Measurements from ENCODE around the gene PRR14L. TPM values are rescaled to one million over a fixed set of nuclear protein-coding genes. Genes with fewer than 3 reads are reported as not detected.
A peak's percentile ranks its signal among the peaks of the same experiment; 100 is the strongest.
"Not testable (repeated sequence)": the region's sequence is repeated elsewhere in the genome, so short reads cannot be mapped to it uniquely, and the experiment has no call there.

The PRR14L gene
- total RNA-seq, 2 donors from 2014 or later: 22.1 to 38.2 TPM

DNA sequence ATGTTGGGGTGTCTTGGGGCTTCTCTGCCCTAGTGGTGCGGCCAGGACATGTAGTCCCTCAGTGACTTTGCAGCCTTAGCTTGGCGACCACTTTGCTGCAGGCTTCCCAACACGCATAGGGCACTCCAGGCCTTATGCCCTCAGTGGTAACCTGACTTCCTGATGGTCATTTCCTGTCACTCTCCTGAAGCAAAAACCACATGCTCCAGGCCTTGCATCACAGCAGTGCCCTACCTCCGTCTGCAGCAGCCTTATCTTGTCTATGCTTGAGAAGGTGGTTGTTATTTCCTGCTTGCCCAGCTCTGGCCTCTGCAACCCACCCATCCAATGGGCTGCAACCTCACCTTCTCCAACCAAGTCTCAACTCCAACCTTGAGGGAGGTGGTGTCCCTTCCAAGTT is 54.5 kb downstream of the PRR14L start:
- no peak for DNase-seq (ENCODE audit: low spot score)
- peaks cover 19% of the 10 kb centered on the region for H3K36me3 ChIP-seq

DNA sequence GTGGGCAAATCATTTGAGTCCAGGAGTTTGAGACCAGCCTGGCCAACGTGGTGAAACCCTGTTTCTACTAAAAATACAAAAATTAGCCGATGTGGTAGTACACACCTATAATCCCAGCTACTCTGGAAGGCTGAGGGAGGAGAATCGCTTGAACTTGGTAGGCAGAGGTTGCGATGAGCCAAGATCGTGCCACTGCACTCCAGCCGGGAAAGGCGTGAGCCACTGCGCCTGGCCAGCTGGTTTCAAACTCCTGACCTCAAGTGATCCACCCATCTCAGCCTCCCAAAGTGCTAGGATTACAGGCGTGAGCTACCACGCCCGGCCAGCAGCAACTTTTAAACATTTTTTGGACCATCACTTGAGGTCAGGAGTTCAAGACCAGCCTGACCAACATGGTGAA is 55.9 kb downstream of the PRR14L start:
- not testable (repeated sequence) for DNase-seq (ENCODE audit: low spot score); H3K4me1 ChIP-seq (ENCODE audit: control insufficient read depth in 1 of 2, low read depth in 2 of 2); H3K4me3 ChIP-seq; H3K27me3 ChIP-seq (replicated peaks; ENCODE audit: insufficient read depth); ATAC-seq (ENCODE audit: insufficient number of reproducible peaks, low FRiP score, low read depth); H3K9me3 ChIP-seq; H3K27ac ChIP-seq
- H3K36me3 ChIP-seq: peaks cover 15% of the 10 kb centered on the region

More for the DNA sequence above, 54.5 kb downstream of the PRR14L start:
- no peak for ATAC-seq (ENCODE audit: insufficient number of reproducible peaks, low FRiP score, low read depth)
- Histone ChIP-seq H3K27ac (no peak overlapping the region), H3K4me1 (ENCODE audit: control insufficient read depth in 1 of 2, low read depth in 2 of 2) (no peaks in the 10 kb centered on the region), H3K4me3 (no peak overlapping the region), H3K9me3 (no peaks in the 10 kb centered on the region), H3K27me3 (replicated peaks; ENCODE audit: insufficient read depth) (no peaks in the 10 kb centered on the region)
- TF ChIP-seq, protein P1, sequence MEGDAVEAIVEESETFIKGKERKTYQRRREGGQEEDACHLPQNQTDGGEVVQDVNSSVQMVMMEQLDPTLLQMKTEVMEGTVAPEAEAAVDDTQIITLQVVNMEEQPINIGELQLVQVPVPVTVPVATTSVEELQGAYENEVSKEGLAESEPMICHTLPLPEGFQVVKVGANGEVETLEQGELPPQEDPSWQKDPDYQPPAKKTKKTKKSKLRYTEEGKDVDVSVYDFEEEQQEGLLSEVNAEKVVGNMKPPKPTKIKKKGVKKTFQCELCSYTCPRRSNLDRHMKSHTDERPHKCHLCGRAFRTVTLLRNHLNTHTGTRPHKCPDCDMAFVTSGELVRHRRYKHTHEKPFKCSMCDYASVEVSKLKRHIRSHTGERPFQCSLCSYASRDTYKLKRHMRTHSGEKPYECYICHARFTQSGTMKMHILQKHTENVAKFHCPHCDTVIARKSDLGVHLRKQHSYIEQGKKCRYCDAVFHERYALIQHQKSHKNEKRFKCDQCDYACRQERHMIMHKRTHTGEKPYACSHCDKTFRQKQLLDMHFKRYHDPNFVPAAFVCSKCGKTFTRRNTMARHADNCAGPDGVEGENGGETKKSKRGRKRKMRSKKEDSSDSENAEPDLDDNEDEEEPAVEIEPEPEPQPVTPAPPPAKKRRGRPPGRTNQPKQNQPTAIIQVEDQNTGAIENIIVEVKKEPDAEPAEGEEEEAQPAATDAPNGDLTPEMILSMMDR (IDR thresholded peaks at IDR 0.05): no peak

DNA sequence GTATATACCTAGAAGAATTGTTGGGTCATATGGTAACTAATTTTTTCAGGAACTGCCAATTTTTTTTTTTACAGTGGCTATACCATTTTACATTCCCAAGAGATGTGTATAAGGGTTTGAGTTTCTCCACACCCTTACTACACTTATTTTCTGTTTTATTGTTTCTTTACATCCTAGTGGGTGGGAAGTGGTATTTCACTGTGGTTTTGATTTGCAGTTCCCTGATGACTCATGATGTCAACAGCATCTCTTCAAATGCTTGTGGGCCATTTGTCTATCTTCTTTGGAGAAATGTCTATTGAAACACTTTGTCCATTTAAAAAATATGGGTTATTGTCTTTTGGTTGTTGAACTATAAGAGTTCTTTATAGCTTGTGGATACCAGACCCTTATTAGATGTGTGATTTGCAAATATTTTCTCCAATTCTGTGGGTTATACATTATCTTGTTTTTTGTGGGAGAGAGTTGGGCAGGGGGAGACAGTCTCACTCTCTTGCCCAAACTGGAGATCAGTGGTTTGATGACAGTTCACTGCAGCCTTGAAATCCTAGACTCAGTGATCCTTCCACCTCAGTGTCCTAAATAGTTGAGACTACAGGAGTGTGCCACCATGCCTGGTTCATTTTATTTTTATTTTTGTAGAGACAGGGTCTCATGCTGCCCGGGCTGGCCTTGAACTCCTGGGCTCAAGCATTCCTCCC is 57.6 kb downstream of the PRR14L start:
- Histone ChIP-seq H3K27ac (no peak overlapping the region), H3K36me3 (peaks cover 15% of the 10 kb centered on the region), H3K9me3 (no peaks in the 10 kb centered on the region), H3K27me3 (replicated peaks; ENCODE audit: insufficient read depth) (no peaks in the 10 kb centered on the region), H3K4me1 (ENCODE audit: control insufficient read depth in 1 of 2, low read depth in 2 of 2) (no peaks in the 10 kb centered on the region), H3K4me3 (no peak overlapping the region)
- DNase-seq (ENCODE audit: low spot score) (no peak), ATAC-seq (ENCODE audit: insufficient number of reproducible peaks, low FRiP score, low read depth) (no peak)
- TF ChIP-seq, protein P1 (IDR thresholded peaks at IDR 0.05): no peak

DNA sequence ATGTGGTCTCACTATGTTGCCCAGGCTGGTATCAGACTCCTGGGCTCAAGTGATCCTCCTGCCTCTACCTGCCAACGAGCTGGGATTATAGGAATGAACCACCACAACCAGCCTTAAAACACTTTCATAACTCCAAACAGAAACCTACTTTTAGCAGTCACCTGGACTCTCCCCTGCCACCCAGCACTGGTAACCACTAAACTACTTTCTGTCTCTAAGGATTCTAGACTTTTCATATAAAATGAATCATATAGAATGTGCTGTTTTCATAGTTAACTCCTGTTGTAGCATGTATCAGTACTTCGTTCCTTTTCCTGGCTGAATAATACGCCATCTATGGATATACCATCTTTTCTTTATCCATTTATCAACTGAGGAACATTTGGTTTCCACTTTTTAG is 58.5 kb downstream of the PRR14L start:
- Histone ChIP-seq H3K27me3 (replicated peaks; ENCODE audit: insufficient read depth) (no peaks in the 10 kb centered on the region), H3K27ac (no peak overlapping the region), H3K9me3 (no peaks in the 10 kb centered on the region), H3K4me1 (ENCODE audit: control insufficient read depth in 1 of 2, low read depth in 2 of 2) (no peaks in the 10 kb centered on the region), H3K36me3 (peaks cover 14% of the 10 kb centered on the region), H3K4me3 (no peak overlapping the region)
- ATAC-seq (ENCODE audit: insufficient number of reproducible peaks, low FRiP score, low read depth) (no peak), DNase-seq (ENCODE audit: low spot score) (no peak)
- TF ChIP-seq, protein P1 (IDR thresholded peaks at IDR 0.05): no peak

DNA sequence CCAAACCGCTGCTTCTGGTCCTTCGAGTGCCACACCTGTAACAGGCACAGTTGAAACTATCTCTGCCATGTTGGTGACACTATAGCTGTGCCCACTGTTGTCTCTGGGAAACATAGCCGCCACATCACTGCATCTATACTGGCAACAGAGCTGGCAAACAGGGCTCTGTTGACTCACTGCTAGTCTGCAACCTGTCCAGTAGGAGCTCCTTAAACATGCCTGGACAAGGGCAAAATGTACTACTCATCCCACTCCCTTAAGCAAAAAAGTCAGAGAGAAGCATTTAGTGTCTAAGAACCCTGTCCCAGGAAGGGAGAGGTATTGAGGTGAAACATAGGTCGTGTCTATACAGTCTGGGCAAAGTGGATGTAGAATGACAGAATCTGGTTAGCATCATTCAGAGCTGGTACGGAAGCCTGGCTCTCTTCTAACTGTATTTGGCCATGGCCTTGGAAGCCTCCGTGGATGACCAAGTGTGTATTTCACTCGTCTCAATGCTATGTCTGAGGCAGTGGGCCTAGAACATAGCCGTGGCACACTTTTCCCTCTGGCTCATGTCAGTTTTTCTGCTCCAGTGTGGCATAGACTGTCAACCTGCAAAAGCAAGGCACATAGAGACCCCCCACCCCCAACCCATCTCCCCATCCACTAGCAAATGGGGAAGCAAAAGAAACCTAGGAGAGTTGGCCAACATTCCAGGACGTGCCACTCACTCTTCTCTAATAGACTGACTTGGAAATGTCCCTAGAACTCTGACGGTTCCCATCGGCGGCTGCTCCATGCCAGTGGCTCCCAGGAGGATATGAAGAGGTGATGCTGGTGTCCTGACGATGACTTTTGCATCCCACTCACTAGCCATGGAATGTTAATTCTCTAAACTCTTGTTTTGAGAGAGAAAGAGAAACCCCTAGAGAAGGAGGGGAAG is 66.5 kb downstream of the PRR14L start:
- H3K36me3 ChIP-seq: peaks cover 14% of the 10 kb centered on the region

More for the DNA sequence above, 66.5 kb downstream of the PRR14L start:
- no peaks in the 10 kb centered on the region for H3K27me3 ChIP-seq (replicated peaks; ENCODE audit: insufficient read depth)
- TF ChIP-seq, protein P1 (IDR thresholded peaks at IDR 0.05): no peak
- ATAC-seq (ENCODE audit: insufficient number of reproducible peaks, low FRiP score, low read depth) (no peak), DNase-seq (ENCODE audit: low spot score) (no peak)
- no peaks in the 10 kb centered on the region for H3K9me3 ChIP-seq
- H3K4me1 ChIP-seq (ENCODE audit: control insufficient read depth in 1 of 2, low read depth in 2 of 2): peaks cover 16 to 51% of the 10 kb centered on the region in 2 donors
- H3K4me3 ChIP-seq: no peak overlapping the region
- H3K27ac ChIP-seq: peak overlapping the region; percentile 64 to 71
